Measurements from ENCODE around the gene TSPAN9.

Gene TSPAN9

DNA sequence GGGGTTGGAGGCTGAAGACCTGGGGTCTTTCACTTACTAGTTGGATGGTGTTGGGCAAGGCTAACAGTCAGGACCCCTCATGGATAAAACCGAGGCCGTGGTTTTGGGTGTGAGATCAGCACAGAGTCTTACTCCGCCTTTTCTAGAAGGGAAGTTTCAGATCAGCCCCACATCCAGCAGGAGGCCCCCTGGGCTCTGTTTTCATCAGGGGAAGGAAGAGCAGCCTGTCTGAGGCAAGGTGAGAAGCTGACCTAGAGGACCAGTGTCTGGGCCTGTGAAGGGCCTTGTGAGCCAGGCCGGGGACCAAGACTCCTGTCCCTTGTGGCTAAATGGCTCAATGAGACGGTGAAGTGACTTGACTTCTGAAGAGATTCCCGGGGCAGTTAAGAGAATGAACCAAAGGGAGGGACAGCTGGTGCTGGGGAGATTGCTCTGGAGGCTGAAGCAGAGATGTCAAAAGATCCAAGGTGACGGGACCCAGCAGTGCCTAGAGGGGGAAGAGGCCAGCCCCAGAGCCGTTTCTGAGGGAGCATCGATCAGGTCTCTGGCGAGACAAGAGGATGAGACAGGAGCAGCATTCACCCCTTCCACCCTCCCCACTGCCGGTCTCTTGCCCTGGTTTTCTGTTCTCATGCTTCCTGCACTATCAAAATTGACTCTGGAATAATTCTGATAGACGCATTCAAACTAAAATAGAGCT lies 40.1 kb upstream of the TSPAN9 start:
- Histone ChIP-seq H3K27ac (ENCODE audit: low read depth in 2 of 2, low read length in 2 of 2) (no peak overlapping the region), H3K9me3 (ENCODE audit: control insufficient read depth in 2 of 2, low read length in 2 of 2) (no peaks in the 10 kb centered on the region), H3K4me1 (ENCODE audit: control insufficient read depth in 2 of 2, insufficient read depth in 2 of 2, low read length in 2 of 2) (no peaks in the 10 kb centered on the region), H3K4me3 (ENCODE audit: low read length in 2 of 2) (no peak overlapping the region), H3K36me3 (ENCODE audit: control insufficient read depth in 2 of 2, insufficient read depth in 2 of 2, low read length in 2 of 2) (no peaks in the 10 kb centered on the region), H3K27me3 (ENCODE audit: control insufficient read depth in 2 of 2, insufficient read depth in 2 of 2, low read length in 2 of 2) (no peaks in the 10 kb centered on the region), H3K9ac (ENCODE audit: low read depth in 1 of 2, low read length in 2 of 2) (no peak overlapping the region)

GRCh38 chr12:3038166-3038565 lies 39.0 kb upstream of the TSPAN9 start:
- Histone ChIP-seq H3K4me1 (ENCODE audit: control insufficient read depth in 2 of 2, insufficient read depth in 2 of 2, low read length in 2 of 2) (no peaks in the 10 kb centered on the region), H3K36me3 (ENCODE audit: control insufficient read depth in 2 of 2, insufficient read depth in 2 of 2, low read length in 2 of 2) (no peaks in the 10 kb centered on the region), H3K27me3 (ENCODE audit: control insufficient read depth in 2 of 2, insufficient read depth in 2 of 2, low read length in 2 of 2) (no peaks in the 10 kb centered on the region), H3K9ac (ENCODE audit: low read depth in 1 of 2, low read length in 2 of 2) (no peak overlapping the region), H3K27ac (ENCODE audit: low read depth in 2 of 2, low read length in 2 of 2) (no peak overlapping the region), H3K4me3 (ENCODE audit: low read length in 2 of 2) (no peak overlapping the region), H3K9me3 (ENCODE audit: control insufficient read depth in 2 of 2, low read length in 2 of 2) (no peaks in the 10 kb centered on the region)

GRCh38 chr12:3038926-3039510 lies 38.2 kb upstream of the TSPAN9 start:
- Histone ChIP-seq H3K4me3 (ENCODE audit: low read length in 2 of 2) (no peak overlapping the region), H3K27me3 (ENCODE audit: control insufficient read depth in 2 of 2, insufficient read depth in 2 of 2, low read length in 2 of 2) (no peaks in the 10 kb centered on the region), H3K9me3 (ENCODE audit: control insufficient read depth in 2 of 2, low read length in 2 of 2) (no peaks in the 10 kb centered on the region), H3K4me1 (ENCODE audit: control insufficient read depth in 2 of 2, insufficient read depth in 2 of 2, low read length in 2 of 2) (no peaks in the 10 kb centered on the region), H3K27ac (ENCODE audit: low read depth in 2 of 2, low read length in 2 of 2) (no peak overlapping the region), H3K9ac (ENCODE audit: low read depth in 1 of 2, low read length in 2 of 2) (no peak overlapping the region), H3K36me3 (ENCODE audit: control insufficient read depth in 2 of 2, insufficient read depth in 2 of 2, low read length in 2 of 2) (no peaks in the 10 kb centered on the region)

DNA sequence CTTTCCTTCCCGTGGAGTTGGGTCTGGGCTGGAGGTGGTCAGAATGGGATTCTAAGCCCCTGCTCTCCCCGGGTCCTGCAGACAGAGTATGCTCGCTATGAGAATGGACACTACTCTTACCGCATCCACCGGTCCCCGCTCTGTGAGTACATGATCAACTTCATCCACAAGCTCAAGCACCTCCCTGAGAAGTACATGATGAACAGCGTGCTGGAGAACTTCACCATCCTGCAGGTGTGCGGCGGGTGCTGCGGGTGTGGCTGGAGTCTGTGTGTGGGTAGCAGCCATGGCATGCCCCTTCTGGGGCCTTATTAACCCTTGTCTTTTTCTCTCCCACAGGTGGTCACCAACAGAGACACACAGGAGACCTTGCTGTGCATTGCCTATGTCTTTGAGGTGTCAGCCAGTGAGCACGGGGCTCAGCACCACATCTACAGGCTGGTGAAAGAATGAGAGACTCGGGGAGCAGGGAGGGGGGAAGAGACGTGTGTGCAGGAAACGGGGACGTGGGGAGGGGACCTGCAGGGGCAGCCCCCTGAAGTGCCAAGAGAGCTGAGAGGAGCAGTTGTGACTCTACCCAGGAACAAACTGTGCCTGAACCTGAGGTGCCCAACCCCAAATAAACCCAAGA lies 37.0 kb upstream of the TSPAN9 start:
- no peak overlapping the region for H3K9ac ChIP-seq (ENCODE audit: low read depth in 1 of 2, low read length in 2 of 2)
- H3K27ac ChIP-seq (ENCODE audit: low read depth in 2 of 2, low read length in 2 of 2) = no peak overlapping the region
- H3K4me3 ChIP-seq (ENCODE audit: low read length in 2 of 2) = no peak overlapping the region
- H3K36me3 ChIP-seq (ENCODE audit: control insufficient read depth in 2 of 2, insufficient read depth in 2 of 2, low read length in 2 of 2) = no peaks in the 10 kb centered on the region
- no peaks in the 10 kb centered on the region for H3K4me1 ChIP-seq (ENCODE audit: control insufficient read depth in 2 of 2, insufficient read depth in 2 of 2, low read length in 2 of 2)
- no peaks in the 10 kb centered on the region for H3K9me3 ChIP-seq (ENCODE audit: control insufficient read depth in 2 of 2, low read length in 2 of 2)
- H3K27me3 ChIP-seq (ENCODE audit: control insufficient read depth in 2 of 2, insufficient read depth in 2 of 2, low read length in 2 of 2) = no peaks in the 10 kb centered on the region

DNA sequence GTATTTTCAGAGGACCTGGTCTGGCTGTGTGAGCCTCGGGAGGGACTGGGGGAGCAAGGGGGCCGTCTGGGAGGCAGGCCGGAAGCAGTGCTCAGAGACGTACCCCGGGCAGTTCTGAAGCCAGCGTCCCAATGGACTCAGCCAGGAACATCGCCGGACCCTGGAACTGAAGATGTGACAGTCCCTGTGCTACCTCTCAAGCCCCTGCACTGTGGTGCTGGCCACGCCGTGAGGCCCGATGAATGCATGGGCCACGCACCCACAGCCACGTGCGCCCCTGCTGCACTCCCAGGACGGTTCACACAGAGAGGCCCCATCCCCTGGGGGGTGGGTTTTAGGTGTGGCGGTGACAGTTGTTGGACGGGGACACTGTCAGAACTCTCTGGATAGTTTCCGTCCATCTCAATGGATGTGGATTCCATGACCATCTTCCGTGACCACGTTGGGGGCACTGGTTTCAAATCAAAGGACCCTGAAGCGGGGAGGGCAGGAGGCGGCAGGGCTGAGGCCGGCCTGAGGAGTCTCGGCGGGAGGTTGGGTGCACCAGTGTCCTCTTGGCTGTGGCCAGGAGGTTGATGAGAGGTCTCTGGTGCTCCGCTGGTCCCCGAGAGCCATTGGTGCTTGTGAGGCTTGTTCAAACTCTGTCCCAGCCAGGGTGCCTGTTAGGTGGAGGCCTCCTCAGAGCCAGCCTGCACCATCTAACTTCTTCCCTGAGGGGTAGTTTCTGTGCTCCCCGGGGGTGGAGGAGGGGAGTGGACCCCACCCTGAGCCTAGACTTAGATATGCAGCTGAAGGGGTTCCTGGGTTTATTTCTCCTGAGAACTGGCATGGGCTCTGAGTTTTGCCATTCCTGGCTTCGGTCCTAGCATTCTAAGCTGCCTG lies 36.3 kb upstream of the TSPAN9 start:
- no peaks in the 10 kb centered on the region for H3K27me3 ChIP-seq (ENCODE audit: control insufficient read depth in 2 of 2, insufficient read depth in 2 of 2, low read length in 2 of 2)
- H3K9ac ChIP-seq (ENCODE audit: low read depth in 1 of 2, low read length in 2 of 2) = no peak overlapping the region
- no peaks in the 10 kb centered on the region for H3K9me3 ChIP-seq (ENCODE audit: control insufficient read depth in 2 of 2, low read length in 2 of 2)
- H3K4me1 ChIP-seq (ENCODE audit: control insufficient read depth in 2 of 2, insufficient read depth in 2 of 2, low read length in 2 of 2) = no peaks in the 10 kb centered on the region
- no peak overlapping the region for H3K27ac ChIP-seq (ENCODE audit: low read depth in 2 of 2, low read length in 2 of 2)
- no peaks in the 10 kb centered on the region for H3K36me3 ChIP-seq (ENCODE audit: control insufficient read depth in 2 of 2, insufficient read depth in 2 of 2, low read length in 2 of 2)
- no peak overlapping the region for H3K4me3 ChIP-seq (ENCODE audit: low read length in 2 of 2)

- H3K27ac ChIP-seq (ENCODE audit: low read depth in 2 of 2, low read length in 2 of 2) = no peak overlapping the region
- H3K4me1 ChIP-seq (ENCODE audit: control insufficient read depth in 2 of 2, insufficient read depth in 2 of 2, low read length in 2 of 2) = no peaks in the 10 kb centered on the region
- H3K9ac ChIP-seq (ENCODE audit: low read depth in 1 of 2, low read length in 2 of 2) = no peak overlapping the region
- H3K27me3 ChIP-seq (ENCODE audit: control insufficient read depth in 2 of 2, insufficient read depth in 2 of 2, low read length in 2 of 2) = no peaks in the 10 kb centered on the region
- no peaks in the 10 kb centered on the region for H3K9me3 ChIP-seq (ENCODE audit: control insufficient read depth in 2 of 2, low read length in 2 of 2)
- H3K4me3 ChIP-seq (ENCODE audit: low read length in 2 of 2) = no peak overlapping the region
- H3K36me3 ChIP-seq (ENCODE audit: control insufficient read depth in 2 of 2, insufficient read depth in 2 of 2, low read length in 2 of 2) = no peaks in the 10 kb centered on the region
Measured at GRCh38 chr12:3041558-3042164, 35.5 kb upstream of the TSPAN9 start.

- no peaks in the 10 kb centered on the region for H3K9me3 ChIP-seq (ENCODE audit: control insufficient read depth in 2 of 2, low read length in 2 of 2)
- H3K4me3 ChIP-seq (ENCODE audit: low read length in 2 of 2) = no peak overlapping the region
- no peak overlapping the region for H3K9ac ChIP-seq (ENCODE audit: low read depth in 1 of 2, low read length in 2 of 2)
- H3K27me3 ChIP-seq (ENCODE audit: control insufficient read depth in 2 of 2, insufficient read depth in 2 of 2, low read length in 2 of 2) = no peaks in the 10 kb centered on the region
- H3K36me3 ChIP-seq (ENCODE audit: control insufficient read depth in 2 of 2, insufficient read depth in 2 of 2, low read length in 2 of 2) = no peaks in the 10 kb centered on the region
- H3K4me1 ChIP-seq (ENCODE audit: control insufficient read depth in 2 of 2, insufficient read depth in 2 of 2, low read length in 2 of 2) = no peaks in the 10 kb centered on the region
- no peak overlapping the region for H3K27ac ChIP-seq (ENCODE audit: low read depth in 2 of 2, low read length in 2 of 2)
Measured at GRCh38 chr12:3042394-3042793, 34.8 kb upstream of the TSPAN9 start.

DNA sequence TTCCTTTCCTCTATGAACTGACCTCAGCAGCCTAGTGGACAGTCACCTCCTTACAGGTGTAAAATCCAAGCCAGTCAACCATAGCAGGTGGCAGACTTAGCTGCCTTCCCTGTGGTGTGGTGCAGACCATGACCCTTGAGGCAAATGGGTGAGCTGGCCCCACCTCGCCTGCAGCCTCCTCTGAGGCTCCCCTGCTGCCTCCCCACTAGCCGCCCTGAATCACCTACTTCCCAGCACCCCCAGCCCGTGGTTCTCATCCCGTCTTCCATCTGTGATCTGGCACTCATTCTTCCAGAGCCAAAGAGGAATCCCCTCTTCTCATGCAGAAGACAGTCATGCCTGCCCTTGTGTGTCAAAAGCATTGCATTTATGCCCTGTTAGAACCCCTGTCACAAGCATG lies 34.4 kb upstream of the TSPAN9 start:
- no peaks in the 10 kb centered on the region for H3K4me1 ChIP-seq (ENCODE audit: control insufficient read depth in 2 of 2, insufficient read depth in 2 of 2, low read length in 2 of 2)
- H3K9me3 ChIP-seq (ENCODE audit: control insufficient read depth in 2 of 2, low read length in 2 of 2) = no peaks in the 10 kb centered on the region
- H3K27ac ChIP-seq (ENCODE audit: low read depth in 2 of 2, low read length in 2 of 2) = no peak overlapping the region
- H3K27me3 ChIP-seq (ENCODE audit: control insufficient read depth in 2 of 2, insufficient read depth in 2 of 2, low read length in 2 of 2) = no peaks in the 10 kb centered on the region
- H3K9ac ChIP-seq (ENCODE audit: low read depth in 1 of 2, low read length in 2 of 2) = no peak overlapping the region
- no peaks in the 10 kb centered on the region for H3K36me3 ChIP-seq (ENCODE audit: control insufficient read depth in 2 of 2, insufficient read depth in 2 of 2, low read length in 2 of 2)
- no peak overlapping the region for H3K4me3 ChIP-seq (ENCODE audit: low read length in 2 of 2)

DNA sequence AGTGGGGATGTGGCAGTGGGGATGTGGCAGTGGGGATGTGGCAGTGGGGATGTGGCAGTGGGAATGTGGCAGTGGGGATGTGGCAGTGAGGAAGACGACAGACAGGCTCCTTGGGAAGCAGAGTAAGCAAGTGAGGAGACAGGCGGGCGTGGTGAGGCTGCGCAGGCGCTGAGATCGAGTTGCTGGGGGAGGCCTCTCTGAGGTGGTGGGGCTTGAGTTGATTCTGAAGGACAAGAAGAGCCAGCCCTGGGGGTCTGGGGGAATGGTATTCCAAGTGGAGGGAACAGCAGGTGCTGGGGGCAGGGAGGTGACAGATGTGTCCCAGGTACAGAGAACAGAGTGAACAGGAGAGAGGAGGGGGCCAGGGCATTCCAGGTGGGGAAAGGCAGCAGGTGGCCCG lies 33.8 kb upstream of the TSPAN9 start:
- H3K9me3 ChIP-seq (ENCODE audit: control insufficient read depth in 2 of 2, low read length in 2 of 2) = no peaks in the 10 kb centered on the region
- H3K4me3 ChIP-seq (ENCODE audit: low read length in 2 of 2) = no peak overlapping the region
- no peaks in the 10 kb centered on the region for H3K36me3 ChIP-seq (ENCODE audit: control insufficient read depth in 2 of 2, insufficient read depth in 2 of 2, low read length in 2 of 2)
- H3K27ac ChIP-seq (ENCODE audit: low read depth in 2 of 2, low read length in 2 of 2) = no peak overlapping the region
- no peaks in the 10 kb centered on the region for H3K4me1 ChIP-seq (ENCODE audit: control insufficient read depth in 2 of 2, insufficient read depth in 2 of 2, low read length in 2 of 2)
- H3K27me3 ChIP-seq (ENCODE audit: control insufficient read depth in 2 of 2, insufficient read depth in 2 of 2, low read length in 2 of 2) = no peaks in the 10 kb centered on the region
- H3K9ac ChIP-seq (ENCODE audit: low read depth in 1 of 2, low read length in 2 of 2) = no peak overlapping the region

All from mucosa of rectum (tissue), 2 donors.